HEK293 (cell line): Measurements from ENCODE around the gene CALML4.

Source experiments
- CTCF ChIA-PET: fragments of 350-600 bp; formaldehyde crosslinking; extraction: SDS; loops from one replicate; lab custom pipeline; 2021; ENCODE audit warnings: antibody characterized with exemption; lab: Yijun Ruan, JAX
- POLR2A ChIA-PET: fragments of 300-600 bp; formaldehyde crosslinking; extraction: SDS; loops from one replicate; lab custom pipeline; 2020; ENCODE audit warnings: antibody characterized with exemption, inconsistent platforms; lab: Yijun Ruan, JAX
- H3K27ac ChIP-seq: fragments of 200-500 bp; sonication (Bioruptor generic); 2 replicates; pipeline ENCODE4 v1.5.1; 2014; ENCODE audit warnings: low read depth, low read length, control low read depth, inconsistent platforms; ENCODE audit errors: extremely low read depth
- H3K36me3 ChIP-seq, 2 experiments: fragments of 200-500 bp in 1 of 2; sonication (Bioruptor generic) in 1 of 2; 1 replicate in 1 of 2; 2 replicates in 1 of 2; pipeline ENCODE4 v1.5.1; 2014 to 2017; ENCODE audit warnings: inconsistent platforms in 2 of 2, low read length in 2 of 2; ENCODE audit not compliant: control insufficient read depth in 2 of 2, insufficient read depth in 1 of 2
- H3K4me1 ChIP-seq: fragments of 200-500 bp; sonication (Bioruptor generic); 2 replicates; pipeline ENCODE4 v1.5.1; 2014; ENCODE audit warnings: mild to moderate bottlenecking, low read length, inconsistent platforms; ENCODE audit not compliant: control insufficient read depth, insufficient read depth
- H3K4me3 ChIP-seq: 2 replicates; pipeline ENCODE4 v1.5.1; 2011; ENCODE audit warnings: low read depth, mild to moderate bottlenecking, control low read depth, low read length, moderate library complexity
- H3K9me3 ChIP-seq: fragments of 200-500 bp; sonication (Bioruptor generic); 2 replicates; pipeline ENCODE4 v1.5.1; 2014; ENCODE audit warnings: low read depth, low read length, inconsistent platforms; ENCODE audit not compliant: control insufficient read depth, insufficient read depth
- BCL11A ChIP-seq: fragments of 450-650 bp; formaldehyde crosslinking; IDR thresholded peaks from 2 replicates; pipeline ENCODE4 v1.5.1; 2016; ENCODE audit warnings: low read depth, missing biosample characterization, missing genetic modification characterization
- HIC1 ChIP-seq: fragments of 450-650 bp; formaldehyde crosslinking; IDR thresholded peaks from 2 replicates; pipeline ENCODE4 v1.5.1; 2016; ENCODE audit warnings: missing biosample characterization, missing genetic modification characterization
- HOXA7 ChIP-seq: sonication (generic); formaldehyde crosslinking; IDR thresholded peaks from 2 replicates; pipeline ENCODE4 v1.8.1; 2022; ENCODE audit warnings: missing genetic modification reagents, borderline replicate concordance
- PRDM10 ChIP-seq: fragments of 450-650 bp; formaldehyde crosslinking; IDR thresholded peaks from 2 replicates; pipeline ENCODE4 v1.5.1; 2016; ENCODE audit warnings: missing biosample characterization, missing genetic modification characterization
- REPIN1 ChIP-seq: fragments of 450-650 bp; formaldehyde crosslinking; IDR thresholded peaks from 2 replicates; pipeline ENCODE4 v1.5.1; 2017; ENCODE audit warnings: missing biosample characterization, missing genetic modification characterization, low read depth
- ZFP3 ChIP-seq: fragments of 450-650 bp; formaldehyde crosslinking; IDR thresholded peaks from 2 replicates; pipeline ENCODE4 v1.5.1; 2016; ENCODE audit warnings: low read depth, missing biosample characterization, missing genetic modification characterization
- ZNF140 ChIP-seq: fragments of 450-650 bp; formaldehyde crosslinking; IDR thresholded peaks from 2 replicates; pipeline ENCODE4 v1.5.1; 2016; ENCODE audit warnings: missing biosample characterization, missing genetic modification characterization
- ZNF16 ChIP-seq: fragments of 450-650 bp; formaldehyde crosslinking; IDR thresholded peaks from 2 replicates; pipeline ENCODE4 v1.5.1; 2016; ENCODE audit warnings: low read depth, missing biosample characterization, missing genetic modification characterization
- ZNF211 ChIP-seq: fragments of 450-650 bp; formaldehyde crosslinking; IDR thresholded peaks from 2 replicates; pipeline ENCODE4 v1.5.1; 2016; ENCODE audit warnings: low read depth, missing biosample characterization, missing genetic modification characterization
- ZNF335 ChIP-seq: fragments of 450-650 bp; formaldehyde crosslinking; conservative IDR thresholded peaks from 2 replicates; pipeline ENCODE4 v1.5.1; 2016; ENCODE audit warnings: missing biosample characterization, missing genetic modification characterization
- ZNF341 ChIP-seq: fragments of 450-650 bp; formaldehyde crosslinking; IDR thresholded peaks from 2 replicates; pipeline ENCODE4; 2016; ENCODE audit warnings: low read depth, missing biosample characterization, missing genetic modification characterization
- ZNF398 ChIP-seq: fragments of 450-650 bp; formaldehyde crosslinking; IDR thresholded peaks from 2 replicates; pipeline ENCODE4 v1.5.1; 2017; ENCODE audit warnings: missing biosample characterization, missing genetic modification characterization
- ZNF501 ChIP-seq: fragments of 450-650 bp; formaldehyde crosslinking; IDR thresholded peaks from 2 replicates; pipeline ENCODE4 v1.5.1; 2016; ENCODE audit warnings: missing biosample characterization, missing genetic modification characterization
- ZNF514 ChIP-seq: fragments of 450-650 bp; formaldehyde crosslinking; IDR thresholded peaks from 2 replicates; pipeline ENCODE4 v1.5.1; 2016; ENCODE audit warnings: missing biosample characterization, missing genetic modification characterization
- ZNF600 ChIP-seq: fragments of 450-650 bp; formaldehyde crosslinking; IDR thresholded peaks from 2 replicates; pipeline ENCODE4 v1.5.1; 2016; ENCODE audit warnings: missing biosample characterization, missing genetic modification characterization
- ZNF623 ChIP-seq: fragments of 450-650 bp; formaldehyde crosslinking; IDR thresholded peaks from 2 replicates; pipeline ENCODE4 v1.5.1; 2016; ENCODE audit warnings: missing biosample characterization, missing genetic modification characterization
- ZNF626 ChIP-seq: fragments of 450-650 bp; sonication (Bioruptor Pico); formaldehyde crosslinking; IDR thresholded peaks from 2 replicates; pipeline ENCODE4 v1.5.1; 2018; ENCODE audit warnings: missing biosample characterization, missing genetic modification characterization, inconsistent platforms
- ZNF639 ChIP-seq: fragments of 450-650 bp; formaldehyde crosslinking; IDR thresholded peaks from 2 replicates; pipeline ENCODE4 v1.5.1; 2016; ENCODE audit warnings: missing biosample characterization, missing genetic modification characterization
- ZNF670 ChIP-seq: fragments of 450-650 bp; formaldehyde crosslinking; IDR thresholded peaks from 2 replicates; pipeline ENCODE4 v1.5.1; 2016; ENCODE audit warnings: missing biosample characterization, missing genetic modification characterization, low read depth
- ZSCAN30 ChIP-seq: fragments of 450-650 bp; IDR thresholded peaks from 2 replicates; pipeline ENCODE4 v1.5.1; 2018; ENCODE audit warnings: missing biosample characterization, mild to moderate bottlenecking, missing genetic modification characterization, moderate library complexity
- ZXDB ChIP-seq: fragments of 450-650 bp; formaldehyde crosslinking; IDR thresholded peaks from 2 replicates; pipeline ENCODE4 v1.5.1; 2016; ENCODE audit warnings: missing biosample characterization, missing genetic modification characterization
- TF ChIP-seq, protein P1 (sequence below): fragments of 450-650 bp; formaldehyde crosslinking; IDR thresholded peaks from 2 replicates; pipeline ENCODE4 v1.5.1; 2016; ENCODE audit warnings: missing biosample characterization, missing genetic modification characterization
- TF ChIP-seq, protein P2 (sequence below): fragments of 450-650 bp; formaldehyde crosslinking; IDR thresholded peaks from 2 replicates; pipeline ENCODE4 v1.5.1; 2016; ENCODE audit warnings: missing biosample characterization, missing genetic modification characterization

Gene CALML4

DNA sequence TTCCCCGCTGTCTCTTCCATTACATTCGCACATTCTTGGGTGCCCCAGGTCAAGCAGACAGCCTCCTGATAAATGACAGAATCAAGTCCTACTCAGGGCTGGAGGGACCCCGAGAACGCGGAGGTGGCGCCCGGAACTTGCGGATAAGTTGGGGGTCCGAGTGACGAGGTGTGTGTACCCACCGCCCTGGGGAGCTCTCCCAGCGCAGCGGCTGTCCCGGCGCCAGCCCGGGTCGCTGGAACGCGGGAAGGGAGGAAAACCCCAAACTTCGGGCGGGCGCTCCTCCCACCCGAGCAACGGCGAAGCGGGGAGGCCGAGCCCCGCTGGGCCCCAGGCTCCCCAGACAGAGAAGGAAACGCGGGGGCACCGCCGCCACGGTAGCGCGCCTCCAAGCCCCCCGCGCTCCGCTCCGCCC lies 23.8 kb upstream of the CALML4 start (continued):
- TF ChIP-seq, protein P1, sequence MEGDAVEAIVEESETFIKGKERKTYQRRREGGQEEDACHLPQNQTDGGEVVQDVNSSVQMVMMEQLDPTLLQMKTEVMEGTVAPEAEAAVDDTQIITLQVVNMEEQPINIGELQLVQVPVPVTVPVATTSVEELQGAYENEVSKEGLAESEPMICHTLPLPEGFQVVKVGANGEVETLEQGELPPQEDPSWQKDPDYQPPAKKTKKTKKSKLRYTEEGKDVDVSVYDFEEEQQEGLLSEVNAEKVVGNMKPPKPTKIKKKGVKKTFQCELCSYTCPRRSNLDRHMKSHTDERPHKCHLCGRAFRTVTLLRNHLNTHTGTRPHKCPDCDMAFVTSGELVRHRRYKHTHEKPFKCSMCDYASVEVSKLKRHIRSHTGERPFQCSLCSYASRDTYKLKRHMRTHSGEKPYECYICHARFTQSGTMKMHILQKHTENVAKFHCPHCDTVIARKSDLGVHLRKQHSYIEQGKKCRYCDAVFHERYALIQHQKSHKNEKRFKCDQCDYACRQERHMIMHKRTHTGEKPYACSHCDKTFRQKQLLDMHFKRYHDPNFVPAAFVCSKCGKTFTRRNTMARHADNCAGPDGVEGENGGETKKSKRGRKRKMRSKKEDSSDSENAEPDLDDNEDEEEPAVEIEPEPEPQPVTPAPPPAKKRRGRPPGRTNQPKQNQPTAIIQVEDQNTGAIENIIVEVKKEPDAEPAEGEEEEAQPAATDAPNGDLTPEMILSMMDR (tag by site-specific recombination) = peak; percentile 21; the same call in 1 of the 2 replicates
- TF ChIP-seq, protein P2, sequence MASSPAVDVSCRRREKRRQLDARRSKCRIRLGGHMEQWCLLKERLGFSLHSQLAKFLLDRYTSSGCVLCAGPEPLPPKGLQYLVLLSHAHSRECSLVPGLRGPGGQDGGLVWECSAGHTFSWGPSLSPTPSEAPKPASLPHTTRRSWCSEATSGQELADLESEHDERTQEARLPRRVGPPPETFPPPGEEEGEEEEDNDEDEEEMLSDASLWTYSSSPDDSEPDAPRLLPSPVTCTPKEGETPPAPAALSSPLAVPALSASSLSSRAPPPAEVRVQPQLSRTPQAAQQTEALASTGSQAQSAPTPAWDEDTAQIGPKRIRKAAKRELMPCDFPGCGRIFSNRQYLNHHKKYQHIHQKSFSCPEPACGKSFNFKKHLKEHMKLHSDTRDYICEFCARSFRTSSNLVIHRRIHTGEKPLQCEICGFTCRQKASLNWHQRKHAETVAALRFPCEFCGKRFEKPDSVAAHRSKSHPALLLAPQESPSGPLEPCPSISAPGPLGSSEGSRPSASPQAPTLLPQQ = peak; percentile 67; the same call in 1 of the 2 replicates
- no peak for TF ChIP-seq ZNF16 (tag by site-specific recombination)
- TF ChIP-seq ZNF623 = 0 out of 2 replicates have a peak, but pooled peaks have one; percentile 2
- peak; percentile 51 for TF ChIP-seq ZNF501 (tag by site-specific recombination)
- no peak for TF ChIP-seq ZFP3 (tag by site-specific recombination)
- no peak for TF ChIP-seq BCL11A (tag by site-specific recombination)
- 0 out of 2 replicates have a peak, but pooled peaks have one; percentile 22 for TF ChIP-seq ZNF639 (tag by site-specific recombination)
- no peak for TF ChIP-seq ZNF140 (tag by site-specific recombination)
- TF ChIP-seq ZNF670 = no peak
- TF ChIP-seq REPIN1 (tag by site-specific recombination) = no peak
- TF ChIP-seq ZNF341 = peak; percentile 62
- no peak for TF ChIP-seq ZSCAN30 (tag by site-specific recombination)
- TF ChIP-seq ZNF398 = 0 out of 2 replicates have a peak, but pooled peaks have one; percentile 24
- TF ChIP-seq ZNF514 (tag by site-specific recombination) = no peak
- no peak for TF ChIP-seq HOXA7 (CRISPR knock-in tag)
- peak; percentile 27; the same call in 1 of the 2 replicates for TF ChIP-seq ZNF600 (tag by site-specific recombination)
- TF ChIP-seq ZXDB = peak; percentile 51
- TF ChIP-seq ZNF211 = no peak
- TF ChIP-seq ZNF626 (tag by site-specific recombination) = no peak
- TF ChIP-seq, all 188 proteins: peak for 41

GRCh38 chr15:68228143-68228970 lies 23.2 kb upstream of the CALML4 start:
- Histone ChIP-seq H3K9me3 (no peaks in the 10 kb centered on the region), H3K36me3 (peaks cover 2 to 6% of the 10 kb centered on the region in 2 experiments; a peak in 2 of 3 replicates), H3K4me1 (peaks cover 4% of the 10 kb centered on the region; the same call in 1 of the 2 replicates), H3K27ac (peak overlapping the region; percentile 89; the same call in 1 of the 2 replicates), H3K4me3 (peak overlapping the region; percentile 69)
- POLR2A ChIA-PET = interaction anchor here (1.9 kb wide), 1 partner anchor 49 kb away, joined by 4 read pairs; the partner anchor contains the start of gene FEM1B
- CTCF ChIA-PET = interaction anchor here (1.4 to 2.1 kb wide), 3 partner anchors 25 to 365 kb away, joined by 3 to 6 read pairs (median 3); no protein-coding TSS in a partner anchor
- TF ChIP-seq HIC1 (tag by site-specific recombination) (no peak), ZNF341 (peak; percentile 83), ZNF335 (tag by site-specific recombination) (peak; percentile 97), PRDM10 (peak; percentile 83), ZNF623 (0 out of 2 replicates have a peak, but pooled peaks have one; percentile 3)
